Uterus (tissue), 2 donors: ENCODE measurements around the gene MAPKAPK3.

Experiments
- CTCF ChIP-seq, 4 experiments: fragments of 200-600 bp in 2 of 4; fragments of 450-650 bp in 2 of 4; sonication (generic) in 2 of 4; IDR thresholded peaks; one replicate each; pipeline ENCODE4 v1.5.1; 2016 to 2019; ENCODE audit warnings: antibody characterized with exemption in 4 of 4, mild to moderate bottlenecking in 2 of 4, moderate library complexity in 1 of 4
- POLR2A ChIP-seq, 2 donors: fragments of 450-650 bp; IDR thresholded peaks; one replicate each; pipeline ENCODE4 v1.6.1; 2016; ENCODE audit warnings: antibody characterized with exemption in 2 of 2, mild to moderate bottlenecking in 1 of 2, moderate library complexity in 1 of 2

- TF ChIP-seq CTCF (IDR thresholded peaks at IDR 0.05): no peak
- TF ChIP-seq POLR2A (IDR thresholded peaks at IDR 0.05): no peak
Observed at GRCh38 chr3:50651445-50651844, 34.5 kb downstream of the MAPKAPK3 start.
